GM18526 (cell line): Measurements from ENCODE around the gene HARS1.
A peak's percentile ranks its signal among the peaks of the same experiment; 100 is the strongest.

Source experiments
- POLR2A ChIP-seq: IDR thresholded peaks from 3 replicates; pipeline ENCODE4 v1.6.1; 2011; ENCODE audit not compliant: insufficient read length; ENCODE audit errors: extremely low read depth

The HARS1 gene

DNA sequence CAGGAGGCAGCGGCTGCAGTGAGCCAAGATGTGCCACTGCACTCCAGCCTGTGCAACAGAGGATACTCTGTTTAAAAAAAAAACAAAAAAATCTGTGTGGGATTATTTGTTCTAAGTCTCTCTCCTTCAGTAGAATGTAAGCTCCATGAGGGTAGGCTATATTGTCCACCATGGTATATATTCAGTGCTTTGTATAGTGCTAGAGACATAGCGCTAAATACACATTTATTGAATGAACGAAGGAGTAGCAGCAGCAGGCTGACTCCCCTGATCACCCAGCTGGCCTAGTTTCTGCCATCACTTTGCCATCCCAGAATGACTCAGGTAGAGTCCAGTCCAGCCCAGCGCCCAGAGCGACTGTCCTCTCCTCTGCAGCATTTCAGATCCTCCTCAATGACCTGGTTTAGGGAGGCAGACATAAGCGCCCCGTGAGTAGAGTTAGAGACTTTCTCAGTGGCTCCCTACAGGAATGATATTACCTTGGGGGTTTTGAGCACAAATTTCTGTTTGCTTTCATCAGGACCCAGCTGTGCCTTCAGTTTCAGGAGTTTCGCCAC lies 716 bp downstream of the HARS1 start:
- TF ChIP-seq POLR2A: no peak

- TF ChIP-seq POLR2A: no peak
These were observed 12.2 kb downstream of the HARS1 start for GRCh38 chr5:140678993-140679392.

- no peak for TF ChIP-seq POLR2A
These were observed 13.2 kb downstream of the HARS1 start for GRCh38 chr5:140677947-140678346.

- no peak for TF ChIP-seq POLR2A
These were observed 16.5 kb downstream of the HARS1 start for GRCh38 chr5:140674629-140675028.

- TF ChIP-seq POLR2A: no peak
These were observed 17.0 kb downstream of the HARS1 start for GRCh38 chr5:140674211-140674610.

GRCh38 chr5:140673187-140673976 lies 17.8 kb downstream of the HARS1 start, which contains the start of gene DND1:
DND1 (minus strand) TSS chr5:140673576; CDS start chr5:140673542, 34 bp downstream.
- no peak for TF ChIP-seq POLR2A

GRCh38 chr5:140672455-140673186 lies 18.5 kb downstream of the HARS1 start:
- no peak for TF ChIP-seq POLR2A

GRCh38 chr5:140671472-140672125 lies 19.6 kb downstream of the HARS1 start:
- TF ChIP-seq POLR2A: no peak

DNA sequence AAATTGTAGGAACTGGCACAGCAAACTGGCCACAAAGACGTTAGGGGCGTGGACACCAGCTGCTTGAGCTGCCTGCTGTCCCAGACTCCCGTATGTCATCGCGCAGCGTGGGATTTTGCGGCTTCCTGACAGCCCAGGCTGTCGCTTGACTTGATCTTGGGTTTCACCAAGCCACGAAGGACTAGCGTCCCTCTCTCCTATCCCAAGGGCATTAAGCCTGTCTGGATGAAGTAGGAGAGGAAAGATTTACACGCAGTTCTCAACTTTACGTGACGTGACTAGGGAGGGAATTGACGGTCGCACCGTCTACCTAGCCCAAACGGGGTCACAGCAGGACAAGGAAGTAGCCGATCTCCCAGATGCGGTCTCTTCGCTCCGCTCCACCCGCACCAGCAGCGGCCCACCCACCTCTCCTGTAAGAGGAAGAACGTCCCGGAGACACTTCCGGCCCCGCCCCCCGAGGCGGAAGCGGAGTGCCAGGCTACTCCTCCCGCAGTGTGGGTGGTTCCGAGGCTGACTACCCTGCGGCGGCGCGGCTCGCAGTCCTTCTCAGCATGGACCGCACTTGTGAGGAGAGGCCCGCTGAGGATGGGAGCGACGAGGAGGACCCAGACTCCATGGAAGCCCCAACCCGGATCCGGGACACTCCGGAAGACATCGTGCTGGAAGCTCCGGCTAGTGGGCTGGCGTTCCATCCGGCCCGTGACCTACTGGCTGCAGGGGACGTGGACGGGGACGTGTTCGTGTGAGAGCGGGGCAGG lies 26.6 kb downstream of the HARS1 start, which contains the start of gene WDR55:
Gene WDR55 (plus strand): TSS at position 546 of the 761 bp plus-strand sequence. CDS start 9 bp downstream, at position 555.
- TF ChIP-seq POLR2A: peak; percentile 87

- TF ChIP-seq POLR2A: no peak
These were observed 27.2 kb downstream of the HARS1 start for GRCh38 chr5:140664030-140664358.

DNA sequence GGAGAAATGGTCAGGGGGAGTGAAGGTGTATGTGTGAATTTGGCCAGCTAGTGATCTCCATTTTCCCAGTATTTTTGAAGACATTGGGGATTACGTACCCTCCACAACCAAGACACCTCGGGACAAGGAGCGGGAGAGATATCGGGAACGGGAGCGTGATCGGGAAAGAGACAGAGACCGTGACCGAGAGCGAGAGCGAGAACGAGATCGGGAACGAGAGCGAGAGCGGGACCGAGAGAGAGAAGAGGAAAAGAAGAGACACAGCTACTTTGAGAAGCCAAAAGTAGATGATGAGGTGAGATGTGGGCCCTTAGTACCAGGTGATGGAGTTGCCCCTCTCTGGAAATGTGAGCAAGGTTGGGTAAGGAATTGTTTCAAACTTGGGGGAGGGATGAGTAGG lies 32.3 kb downstream of the HARS1 start:
- TF ChIP-seq POLR2A: no peak

GRCh38 chr5:140647042-140647419 lies 44.1 kb downstream of the HARS1 start:
- TF ChIP-seq POLR2A: no peak

GRCh38 chr5:140642718-140643117 lies 48.5 kb downstream of the HARS1 start:
- TF ChIP-seq POLR2A: no peak

DNA sequence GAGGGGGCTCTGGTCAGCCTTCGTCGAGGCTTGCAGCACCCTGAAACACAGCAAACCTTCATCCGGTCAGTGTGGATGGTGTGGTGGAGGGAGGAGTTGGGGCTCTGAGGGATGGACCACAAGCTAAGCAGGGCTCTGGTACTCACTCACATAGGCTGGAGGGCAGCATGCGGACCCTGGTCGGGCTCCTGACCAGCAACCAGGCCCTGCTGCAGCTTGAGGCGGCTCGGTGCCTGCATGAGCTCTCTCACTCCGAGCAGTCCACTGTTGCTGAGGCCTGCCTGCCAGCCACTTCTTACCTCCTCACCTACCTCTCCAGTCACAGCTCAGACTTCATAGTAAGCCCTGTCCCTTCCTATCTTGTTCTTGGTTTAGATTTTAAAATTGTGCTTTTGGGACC lies 49.5 kb downstream of the HARS1 start:
- no peak for TF ChIP-seq POLR2A
